GM18505 (cell line): ENCODE data around the gene B4GALT6.

ENCODE experiments used
- ATAC-seq: cut with Tn5 transposase; IDR thresholded peaks from one replicate; pipeline ENCODE4 v1.9.1; 2021; ENCODE audit not compliant: unreplicated experiment
- POLR2A ChIP-seq: IDR thresholded peaks from 4 replicates; pipeline ENCODE4 v1.6.1; 2011; ENCODE audit warnings: borderline replicate concordance; ENCODE audit not compliant: insufficient read depth, insufficient read length; ENCODE audit errors: extremely low read depth

B4GALT6 gene

GRCh38 chr18:31683106-31683505 lies 1.3 kb downstream of the B4GALT6 start:
- no peak for TF ChIP-seq POLR2A
- ATAC-seq: no peak

GRCh38 chr18:31680831-31681568 lies 3.4 kb downstream of the B4GALT6 start:
- no peak for ATAC-seq
- TF ChIP-seq POLR2A: no peak

- no peak for ATAC-seq
- TF ChIP-seq POLR2A: no peak
Measured at GRCh38 chr18:31680433-31680811, 4.0 kb downstream of the B4GALT6 start.

GRCh38 chr18:31679791-31680432 lies 4.5 kb downstream of the B4GALT6 start:
- no peak for TF ChIP-seq POLR2A
- ATAC-seq: no peak

- ATAC-seq: no peak
Measured at GRCh38 chr18:31679133-31679742, 5.1 kb downstream of the B4GALT6 start.

GRCh38 chr18:31678425-31678824 lies 6.0 kb downstream of the B4GALT6 start:
- TF ChIP-seq POLR2A: no peak
- ATAC-seq: no peak

More at GRCh38 chr18:31679133-31679742, 5.1 kb downstream of the B4GALT6 start:
- no peak for TF ChIP-seq POLR2A

- no peak for TF ChIP-seq POLR2A
- no peak for ATAC-seq
Measured at GRCh38 chr18:31677592-31677991, 6.8 kb downstream of the B4GALT6 start.

- TF ChIP-seq POLR2A: no peak
Measured at GRCh38 chr18:31675404-31675803, 9.0 kb downstream of the B4GALT6 start.

GRCh38 chr18:31672628-31673135 lies 11.7 kb downstream of the B4GALT6 start:
- TF ChIP-seq POLR2A: no peak
- ATAC-seq: no peak

More at GRCh38 chr18:31675404-31675803, 9.0 kb downstream of the B4GALT6 start:
- ATAC-seq: no peak

GRCh38 chr18:31671951-31672350 lies 12.4 kb downstream of the B4GALT6 start:
- ATAC-seq: no peak
- TF ChIP-seq POLR2A: no peak

GRCh38 chr18:31669541-31669940 lies 14.8 kb downstream of the B4GALT6 start:
- no peak for ATAC-seq
- TF ChIP-seq POLR2A: no peak

GRCh38 chr18:31667185-31667584 lies 17.2 kb downstream of the B4GALT6 start:
- no peak for TF ChIP-seq POLR2A
- no peak for ATAC-seq

- ATAC-seq: no peak
- TF ChIP-seq POLR2A: no peak
Measured at GRCh38 chr18:31666055-31666454, 18.3 kb downstream of the B4GALT6 start.
